Liver (tissue), 9 donors: ENCODE measurements around the gene HOOK2. TPM values are rescaled to one million over a fixed set of nuclear protein-coding genes. Genes with fewer than 3 reads are reported as not detected.

Experiments used
- DNase-seq: peaks from one replicate; pipeline ENCODE4 v3.0.0-alpha.2; 2017; ENCODE audit warnings: low spot score
- H3K27ac ChIP-seq, 2 donors: one replicate each; pipeline ENCODE4 v1.7.0; 2013; ENCODE audit warnings: inconsistent platforms in 2 of 2, low read length in 2 of 2, control low read depth in 1 of 2, low read depth in 1 of 2, mild to moderate bottlenecking in 1 of 2
- H3K27me3 ChIP-seq, 4 donors: one replicate each; pipeline versions ENCODE4 v1.6.1 to v1.7.0; 2013; ENCODE audit warnings: low read length in 3 of 4, inconsistent platforms in 1 of 4, mild to moderate bottlenecking in 1 of 4, moderate library complexity in 1 of 4; ENCODE audit not compliant: control insufficient read depth in 4 of 4, insufficient read depth in 4 of 4
- H3K36me3 ChIP-seq, 4 donors: one replicate each; pipeline versions ENCODE4 v1.6.1 to v1.7.0; 2013; ENCODE audit warnings: low read length in 3 of 4, mild to moderate bottlenecking in 3 of 4, low read depth in 1 of 4, moderate library complexity in 1 of 4; ENCODE audit not compliant: control insufficient read depth in 4 of 4, insufficient read depth in 3 of 4
- H3K4me1 ChIP-seq, 4 donors: one replicate each; pipeline versions ENCODE4 v1.6.1 to v1.7.0; 2013; ENCODE audit warnings: low read length in 3 of 4, mild to moderate bottlenecking in 3 of 4, moderate library complexity in 1 of 4; ENCODE audit not compliant: control insufficient read depth in 4 of 4, insufficient read depth in 4 of 4
- H3K4me3 ChIP-seq, 3 donors: one replicate each; pipeline versions ENCODE4 v1.6.1 to v1.7.0; 2013; ENCODE audit warnings: low read length in 3 of 3, control low read depth in 1 of 3, low read depth in 1 of 3, mild to moderate bottlenecking in 1 of 3
- H3K9ac ChIP-seq, 2 donors: one replicate each; pipeline ENCODE4 v1.7.0; 2013; ENCODE audit warnings: low read length in 2 of 2, mild to moderate bottlenecking in 2 of 2, moderate library complexity in 2 of 2, control low read depth in 1 of 2, low read depth in 1 of 2
- H3K9me3 ChIP-seq, 4 donors: one replicate each; pipeline versions ENCODE4 v1.6.1 to v1.7.0; 2013; ENCODE audit warnings: low read length in 3 of 4; ENCODE audit not compliant: control insufficient read depth in 4 of 4
- ATF3 ChIP-seq: IDR thresholded peaks from 2 replicates; pipeline ENCODE4 v1.6.1; 2016; ENCODE audit warnings: antibody characterized with exemption
- GABPA ChIP-seq, 2 donors: IDR thresholded peaks in 1 of 2; conservative IDR thresholded peaks in 1 of 2; 2 replicates each; pipeline ENCODE4 v1.6.1; 2016; ENCODE audit warnings: antibody characterized with exemption in 2 of 2, mild to moderate bottlenecking in 1 of 2, moderate library complexity in 1 of 2
- HNF4A ChIP-seq, 2 donors: conservative IDR thresholded peaks; 2 replicates each; pipeline ENCODE4 v1.6.1; 2016; ENCODE audit warnings: antibody characterized with exemption in 2 of 2, mild to moderate bottlenecking in 2 of 2
- HNF4G ChIP-seq: IDR thresholded peaks from 2 replicates; pipeline ENCODE4 v1.6.1; 2016; ENCODE audit warnings: antibody characterized with exemption
- JUND ChIP-seq, 2 donors: IDR thresholded peaks; 2 replicates each; pipeline ENCODE4 v1.6.1; 2016; ENCODE audit warnings: antibody characterized with exemption in 2 of 2
- NR2F2 ChIP-seq: IDR thresholded peaks from 2 replicates; pipeline ENCODE4 v1.6.1; 2016; ENCODE audit warnings: antibody characterized with exemption
- RAD21 ChIP-seq, 2 donors: IDR thresholded peaks; 2 replicates each; pipeline ENCODE4 v1.6.1; 2016; ENCODE audit warnings: antibody characterized with exemption in 2 of 2, mild to moderate bottlenecking in 2 of 2
- REST ChIP-seq: IDR thresholded peaks from 2 replicates; pipeline ENCODE4 v1.6.1; 2016; ENCODE audit warnings: antibody characterized with exemption, mild to moderate bottlenecking
- RXRA ChIP-seq, 2 donors: IDR thresholded peaks; 2 replicates each; pipeline ENCODE4 v1.6.1; 2017 to 2018; ENCODE audit warnings: antibody characterized with exemption in 2 of 2, mild to moderate bottlenecking in 1 of 2
- SP1 ChIP-seq: IDR thresholded peaks from 2 replicates; pipeline ENCODE4 v1.6.1; 2018; ENCODE audit warnings: antibody characterized with exemption, mild to moderate bottlenecking
- TAF1 ChIP-seq: conservative IDR thresholded peaks from 2 replicates; pipeline ENCODE4 v1.6.1; 2016; ENCODE audit warnings: antibody characterized with exemption, mild to moderate bottlenecking
- YY1 ChIP-seq: IDR thresholded peaks from 2 replicates; pipeline ENCODE4 v1.6.1; 2016; ENCODE audit warnings: antibody characterized with exemption, mild to moderate bottlenecking
- ZBTB33 ChIP-seq: IDR thresholded peaks from 2 replicates; pipeline ENCODE4 v1.6.1; 2016; ENCODE audit warnings: antibody characterized with exemption
- WGBS: extraction: QIAGEN DNeasy Blood & Tissue Kit; methylation state at CpG from one replicate; pipeline ENCODE4 v1.1.7; 2013; 5-methylcytosine and 5-hydroxymethylcytosine counted together
- polyA plus RNA-seq, 2 donors: library from polyadenylated mRNA; stranded (reverse) in 1 of 2; unstranded in 1 of 2; fragments of 200-250 nt in 1 of 2; fragments of >200 nt in 1 of 2; fragmentation: Nextera tagmentation in 1 of 2; extraction: Ambion mirVana in 1 of 2; gene quantifications; one replicate each; pipeline versions ENCODE4 v1.2.1 to v1.2.3, GENCODE V29; 2013 to 2015
- total RNA-seq, 2 donors: library from RNA; depleted of rRNA; stranded (reverse); fragments of >200 nt; gene quantifications; one replicate each; pipeline ENCODE4 v1.2.3, GENCODE V29; 2014
- donor health status: healthy.
- donor health status: healthy.
- donor health status: healthy.
- donor health status: healthy.
- donor health status: healthy.

HOOK2 gene
- total and polyA plus RNA-seq, 4 donors, result 11.3 to 36.4 (median 15.0) TPM

GRCh38 chr19:12769689-12770088 lies 5.7 kb downstream of the HOOK2 start:
- no peak for DNase-seq
- Histone ChIP-seq H3K27me3 (no peaks in the 10 kb centered on the region), H3K9me3 (no peaks in the 10 kb centered on the region), H3K27ac (no peak overlapping the region), H3K9ac (no peak overlapping the region), H3K4me3 (no peak overlapping the region), H3K4me1 (peaks cover under 1 to 9% (median 1%) of the 10 kb centered on the region in 4 donors), H3K36me3 (peaks cover 6 to 27% (median 9%) of the 10 kb centered on the region in 4 donors)
- WGBS, result 78% methylated on average over 37 of the region's 37 CpGs
- TF ChIP-seq HNF4A (conservative IDR thresholded peaks at IDR 0.05) (no peak), ATF3 (no peak), GABPA (IDR thresholded peaks at IDR 0.05 in 1 of 2, conservative IDR thresholded peaks at IDR 0.05 in 1 of 2) (no peak), RXRA (IDR thresholded peaks at IDR 0.05) (no peak), SP1 (no peak), TAF1 (no peak), NR2F2 (no peak), YY1 (no peak), RAD21 (IDR thresholded peaks at IDR 0.05) (no peak)

- Histone ChIP-seq H3K9ac (no peak overlapping the region), H3K9me3 (no peaks in the 10 kb centered on the region), H3K4me3 (no peak overlapping the region), H3K27ac (no peak overlapping the region), H3K36me3 (peaks cover 9 to 34% (median 14%) of the 10 kb centered on the region in 4 donors), H3K4me1 (peaks cover 0 to 14% (median under 1%) of the 10 kb centered on the region in 4 donors), H3K27me3 (no peaks in the 10 kb centered on the region)
- no peak for DNase-seq
- WGBS, result 97% methylated on average over 15 of the region's 15 CpGs
- TF ChIP-seq REST (no peak), HNF4G (no peak), ZBTB33 (no peak), JUND (IDR thresholded peaks at IDR 0.05) (no peak)
These were observed 7.7 kb downstream of the HOOK2 start for GRCh38 chr19:12767666-12768065.

- no peak for DNase-seq
- no peak for TF ChIP-seq HNF4A (conservative IDR thresholded peaks at IDR 0.05)
- H3K4me3 ChIP-seq, result no peak overlapping the region
- peaks cover 0 to 14% (median under 1%) of the 10 kb centered on the region in 4 donors for H3K4me1 ChIP-seq
- peaks cover 9 to 34% (median 14%) of the 10 kb centered on the region in 4 donors for H3K36me3 ChIP-seq
- no peak overlapping the region for H3K27ac ChIP-seq
- H3K27me3 ChIP-seq, result no peaks in the 10 kb centered on the region
- 98% methylated on average over 11 of the region's 11 CpGs for WGBS
- no peaks in the 10 kb centered on the region for H3K9me3 ChIP-seq
- no peak overlapping the region for H3K9ac ChIP-seq
These were observed 8.2 kb downstream of the HOOK2 start for GRCh38 chr19:12767150-12767549.
